ENCODE data around the gene CHST8.

The CHST8 gene

DNA sequence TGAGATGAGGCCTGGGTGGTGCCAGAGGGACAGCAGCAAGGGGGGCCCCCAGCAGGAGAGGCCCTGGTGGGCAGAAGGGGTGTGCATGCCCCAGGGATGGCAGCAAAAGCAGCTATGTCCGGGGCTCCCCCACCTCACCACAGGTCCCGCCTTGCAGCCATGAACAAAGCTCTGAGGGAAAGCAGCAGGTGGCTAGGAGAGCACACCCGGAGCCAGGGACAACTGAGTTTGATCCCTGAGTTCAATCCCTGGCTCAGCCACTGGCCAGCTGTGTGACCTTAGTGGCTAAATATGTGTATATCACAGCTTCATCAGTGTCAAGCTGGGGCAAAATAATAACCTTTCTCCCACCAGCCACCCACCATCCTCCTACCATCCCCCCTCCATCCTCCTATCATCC, 127.3 kb downstream of the CHST8 start:
- no peak for DNase-seq

DNA sequence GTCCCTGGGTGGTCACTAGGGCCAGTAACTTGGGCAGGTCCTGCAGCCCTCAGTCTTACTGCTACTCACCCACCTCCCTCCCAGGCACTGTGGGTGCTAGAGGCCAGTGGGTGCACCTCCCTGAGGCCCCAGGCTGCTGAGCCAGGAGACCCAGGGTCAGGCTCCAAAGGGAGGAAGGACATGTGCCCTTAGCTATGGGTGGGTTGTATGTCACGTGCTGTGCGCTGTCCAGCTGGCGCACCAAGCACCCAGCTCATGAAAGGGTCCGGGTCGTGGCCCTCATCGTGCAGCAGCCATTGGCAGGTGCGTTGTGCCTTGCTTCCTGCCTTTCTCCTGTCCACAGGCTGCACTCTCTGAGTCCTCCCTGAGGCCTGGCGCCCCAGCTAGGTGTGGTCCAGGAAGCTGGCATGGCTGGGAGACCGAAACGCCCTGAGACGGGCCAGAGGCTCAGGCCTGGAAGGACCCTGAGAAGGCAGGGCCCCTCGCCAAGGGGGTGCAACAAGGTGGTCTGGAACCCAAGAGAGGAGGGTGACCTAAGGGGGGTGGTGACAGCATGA, 127.9 kb downstream of the CHST8 start:
- DNase-seq, result no peak

GRCh38 chr19:33750587-33751435, 129.1 kb downstream of the CHST8 start:
- DNase-seq, result no peak

DNA sequence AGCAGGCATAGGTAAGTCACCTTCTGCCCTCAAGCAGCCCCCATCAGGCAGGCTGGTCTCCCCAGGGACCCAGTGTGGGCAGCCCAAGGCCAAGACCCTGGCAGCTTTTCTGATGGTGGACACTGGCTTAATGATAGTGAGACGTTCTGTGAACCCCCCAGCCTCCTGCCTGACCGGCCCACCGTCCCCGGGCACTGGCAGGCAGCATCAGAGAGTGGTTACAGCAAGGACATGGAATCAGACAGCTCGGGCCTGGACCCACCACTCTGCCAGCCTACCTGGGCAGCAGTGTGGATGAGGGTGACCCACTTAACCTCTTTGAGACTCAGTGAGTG, 129.7 kb downstream of the CHST8 start:
- no peak for DNase-seq

DNA sequence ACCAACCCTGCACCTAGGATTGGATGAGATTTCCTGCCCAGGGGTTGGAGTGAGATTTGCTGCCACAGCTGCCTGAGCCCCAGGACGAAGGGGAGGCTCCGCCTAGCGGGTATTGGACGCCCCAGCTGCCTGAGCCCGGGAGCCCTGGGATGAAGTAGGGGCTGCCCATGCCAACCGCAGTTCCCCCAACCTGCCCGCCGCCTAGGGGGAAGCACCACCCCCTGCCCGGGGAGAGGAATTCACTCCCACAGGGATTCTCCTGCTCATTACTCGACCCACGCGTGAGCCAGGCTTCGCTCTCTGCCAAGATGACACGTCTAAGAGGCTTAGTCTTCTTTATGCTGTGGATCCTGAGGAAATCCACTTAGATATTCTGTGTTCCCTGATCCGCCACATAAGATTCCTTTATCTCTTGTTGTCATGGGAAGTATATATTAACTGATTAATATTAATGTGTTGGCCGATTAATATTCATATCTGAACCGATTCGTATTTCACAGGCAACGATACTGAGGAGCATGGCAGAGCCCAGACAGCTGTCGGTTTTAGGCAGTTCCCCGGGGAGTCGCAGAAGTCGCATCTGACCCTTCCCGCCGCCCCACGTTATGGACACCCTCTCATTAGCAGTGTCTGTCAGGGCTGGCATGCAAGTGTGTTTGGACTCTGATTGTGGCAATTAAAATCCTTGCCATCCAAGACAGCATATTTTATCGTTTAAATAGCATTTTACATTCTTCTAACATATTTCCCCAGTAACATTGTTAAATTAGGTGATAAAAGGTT, 130.5 kb downstream of the CHST8 start:
- no peak for DNase-seq

DNA sequence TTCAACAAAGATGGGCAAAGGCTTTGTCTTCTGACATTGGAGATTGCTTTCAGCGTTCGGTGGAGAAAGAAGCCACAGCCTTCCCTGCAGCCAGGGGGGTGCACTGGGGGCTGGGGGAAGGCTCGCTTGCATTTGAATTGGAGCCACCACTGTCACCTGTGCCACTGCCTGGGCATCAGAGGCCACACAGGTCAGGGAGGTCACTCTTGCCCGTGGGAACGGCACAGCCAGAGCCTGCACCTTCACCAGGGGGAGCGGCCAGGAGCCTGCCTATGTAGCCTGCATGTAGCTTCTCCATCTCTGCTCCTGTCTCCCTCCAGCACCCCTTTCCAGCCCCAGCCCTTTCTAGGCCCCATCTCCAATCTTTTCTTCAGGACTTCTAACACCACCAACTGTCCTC, 131.2 kb downstream of the CHST8 start:
- no peak for DNase-seq

GRCh38 chr19:33754361-33754760, 132.6 kb downstream of the CHST8 start:
- DNase-seq, result no peak

DNA sequence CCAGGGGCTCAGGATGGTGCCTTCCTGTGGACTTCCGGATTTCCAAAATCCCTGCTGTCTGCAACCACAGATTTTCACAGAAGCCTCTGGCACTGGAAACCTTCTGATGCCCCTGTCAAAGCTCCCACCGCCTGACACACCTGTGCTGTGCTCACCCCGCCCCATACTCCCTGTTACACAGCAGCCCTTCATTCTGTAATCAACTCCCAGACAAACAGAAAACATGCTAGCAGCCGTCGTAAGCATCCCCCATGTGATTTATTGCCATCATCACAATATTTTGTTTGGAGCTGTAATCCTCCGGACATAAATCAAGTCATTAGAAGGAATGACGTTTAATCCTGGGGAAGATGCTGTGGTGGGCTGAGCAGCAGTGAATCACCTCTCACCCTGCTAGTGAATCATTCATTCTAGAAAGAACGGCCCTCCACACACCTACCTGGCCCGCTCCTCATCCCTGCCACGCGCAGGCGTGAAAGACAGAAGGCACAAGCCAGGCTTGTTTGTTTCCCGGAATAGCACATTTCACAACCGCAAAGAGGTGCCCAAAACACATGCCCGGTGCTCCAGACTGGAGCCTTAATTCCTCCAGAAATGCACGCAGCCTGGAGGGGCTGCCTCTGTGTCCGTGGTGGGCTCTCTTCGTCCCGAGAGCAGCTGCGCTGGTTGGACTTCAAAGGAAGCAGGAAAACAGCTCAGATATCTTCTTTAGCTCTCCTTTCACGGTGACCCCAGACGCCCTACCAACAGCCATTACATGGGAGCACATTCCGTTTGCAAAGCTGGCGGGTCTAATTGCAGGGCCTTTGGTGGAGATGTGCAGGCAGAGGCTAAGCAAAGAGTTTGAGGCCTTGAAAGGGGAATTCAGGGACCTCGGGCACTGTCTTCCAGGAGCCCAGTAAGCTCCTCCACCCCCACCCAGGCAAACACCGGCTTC, 133.6 kb downstream of the CHST8 start:
- DNase-seq, result no peak

- DNase-seq, result no peak
Measured at GRCh38 chr19:33756177-33756576, 134.4 kb downstream of the CHST8 start.

DNA sequence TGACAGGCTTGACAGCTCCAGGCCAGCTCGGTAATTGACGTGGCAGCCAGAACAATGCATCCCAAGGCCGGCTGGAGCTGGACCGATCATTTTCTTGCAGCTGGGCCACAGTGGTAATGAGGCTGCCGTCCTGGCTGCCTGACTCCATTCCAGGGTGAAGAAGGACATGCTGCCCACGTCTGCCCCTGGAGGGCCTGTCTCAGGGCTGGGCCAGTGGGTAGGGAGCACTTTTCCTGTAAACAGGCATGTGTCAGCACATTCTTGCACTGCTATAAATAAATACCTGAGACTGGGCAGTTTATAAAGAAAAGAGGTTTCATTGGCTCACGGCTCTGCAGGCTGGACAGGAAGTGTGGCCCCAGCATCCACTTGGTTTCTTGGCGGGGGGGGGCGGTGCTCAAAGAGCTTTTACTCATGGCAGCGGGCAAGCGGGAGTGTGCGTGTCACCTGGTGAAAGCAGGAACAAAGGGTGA, 136.8 kb downstream of the CHST8 start:
- DNase-seq, result no peak

- DNase-seq, result no peak
Measured at GRCh38 chr19:33759356-33759755, 137.6 kb downstream of the CHST8 start.

GRCh38 chr19:33763633-33764371, 142.0 kb downstream of the CHST8 start:
- no peak for DNase-seq

- DNase-seq, result no peak
Measured at GRCh38 chr19:33766623-33767022, 144.9 kb downstream of the CHST8 start.

GRCh38 chr19:33767898-33768413, 146.2 kb downstream of the CHST8 start:
- no peak for DNase-seq

GRCh38 chr19:33769208-33769607, 147.5 kb downstream of the CHST8 start:
- no peak for DNase-seq

GRCh38 chr19:33770107-33770506, 148.4 kb downstream of the CHST8 start:
- no peak for DNase-seq

- peak; percentile 39 for DNase-seq
Measured at GRCh38 chr19:33771384-33772101, 149.8 kb downstream of the CHST8 start.

- no peak for DNase-seq
Measured at GRCh38 chr19:33772102-33772857, 150.5 kb downstream of the CHST8 start.

GRCh38 chr19:33772858-33773180, 151.1 kb downstream of the CHST8 start:
- DNase-seq, result no peak

Data from NCI-H146 (cell line).